HepG2 (cell line): ENCODE results near the gene C14orf93. TPM values are rescaled to one million over a fixed set of nuclear protein-coding genes. Genes with fewer than 3 reads are reported as not detected.
A peak's percentile ranks its signal among the peaks of the same experiment; 100 is the strongest.

Experiments
- ATF3 ChIP-seq: sonication (generic); formaldehyde crosslinking; IDR thresholded peaks from 2 replicates; pipeline ENCODE4 v1.4.0; 2020; ENCODE audit warnings: missing genetic modification reagents
- ATRX ChIP-seq: sonication (generic); formaldehyde crosslinking; IDR thresholded peaks from 2 replicates; pipeline ENCODE4 v1.4.0; 2020; ENCODE audit warnings: missing genetic modification reagents, borderline replicate concordance
- BCL3 ChIP-seq: sonication (generic); formaldehyde crosslinking; IDR thresholded peaks from 2 replicates; pipeline ENCODE4 v1.5.1; 2020; ENCODE audit warnings: mild to moderate bottlenecking, missing genetic modification reagents, moderate library complexity
- CREM ChIP-seq, 2 experiments: sonication (generic) in 1 of 2; formaldehyde crosslinking in 1 of 2; IDR thresholded peaks; 2 replicates each; pipeline versions ENCODE4 v1.4.0 to v1.6.1; 2016 to 2020; ENCODE audit warnings: antibody characterized with exemption in 1 of 2, mild to moderate bottlenecking in 1 of 2, missing genetic modification reagents in 1 of 2
- HNRNPL ChIP-seq: fragments of 200-400 bp; formaldehyde crosslinking; IDR thresholded peaks from 2 replicates; pipeline ENCODE4 v1.6.1; 2017; ENCODE audit warnings: mild to moderate bottlenecking, low read depth, low read length
- NR3C1 ChIP-seq: sonication (generic); formaldehyde crosslinking; IDR thresholded peaks from 2 replicates; pipeline ENCODE4 v1.4.0; 2020; ENCODE audit warnings: missing genetic modification reagents
- PHF8 ChIP-seq: sonication (generic); formaldehyde crosslinking; IDR thresholded peaks from 2 replicates; pipeline ENCODE4 v1.5.0; 2020; ENCODE audit warnings: missing genetic modification reagents
- PTBP1 ChIP-seq: fragments of 200-400 bp; formaldehyde crosslinking; IDR thresholded peaks from 2 replicates; pipeline ENCODE4 v1.6.1; 2018; ENCODE audit warnings: low read length, low read depth; ENCODE audit not compliant: poor library complexity, severe bottlenecking
- SOX13 ChIP-seq, 3 experiments: fragments of 450-650 bp in 1 of 3; sonication (generic) in 1 of 3; formaldehyde crosslinking in 1 of 3; IDR thresholded peaks in 2 of 3; conservative IDR thresholded peaks in 1 of 3; 2 replicates each; pipeline versions ENCODE4 v1.5.0 to v1.6.1; 2016 to 2020; ENCODE audit warnings: antibody characterized with exemption in 1 of 3, mild to moderate bottlenecking in 1 of 3, missing compliant biosample characterization in 1 of 3, missing genetic modification reagents in 1 of 3, moderate library complexity in 1 of 3
- SP140L ChIP-seq: sonication (generic); formaldehyde crosslinking; IDR thresholded peaks from 2 replicates; pipeline ENCODE4 v1.4.0; 2020; ENCODE audit warnings: missing genetic modification reagents, borderline replicate concordance
- ZFX ChIP-seq: sonication (generic); formaldehyde crosslinking; IDR thresholded peaks from 2 replicates; pipeline ENCODE4 v1.4.0; 2020; ENCODE audit warnings: mild to moderate bottlenecking, low read depth, missing genetic modification reagents, moderate library complexity
- ZNF451 ChIP-seq: sonication (generic); formaldehyde crosslinking; IDR thresholded peaks from 2 replicates; pipeline ENCODE4 v1.5.0; 2020; ENCODE audit warnings: mild to moderate bottlenecking, missing genetic modification reagents
- ZNF558 ChIP-seq: sonication (generic); formaldehyde crosslinking; IDR thresholded peaks from 2 replicates; pipeline ENCODE4 v1.9.0; 2022; ENCODE audit warnings: mild to moderate bottlenecking, missing genetic modification reagents, borderline replicate concordance
- polyA plus RNA-seq, 8 experiments: library from polyadenylated mRNA; depleted of rRNA in 3 of 8; stranded (reverse) in 7 of 8; unstranded in 1 of 8; fragments of >200 nt; fragmentation: Illumina TruSeq in 4 of 8; extraction: Trizol in 4 of 8; gene quantifications; 2 replicates each; pipeline versions ENCODE4 v1.2.1 to v1.2.3, GENCODE V29; 2011 to 2016; ENCODE audit warnings: low read depth in 4 of 8, missing spikeins in 1 of 8, mixed read lengths in 1 of 8; ENCODE audit not compliant: insufficient read depth in 1 of 8
- total RNA-seq, 5 experiments: library from RNA; depleted of rRNA; stranded (reverse); fragments of >200 nt; fragmentation: Illumina TruSeq; extraction: Trizol; gene quantifications; 2 replicates each; pipeline ENCODE4 v1.2.3, GENCODE V29; 2016; ENCODE audit warnings: low read depth in 1 of 5
- TF ChIP-seq, protein P1 (sequence below): sonication (generic); formaldehyde crosslinking; IDR thresholded peaks from 2 replicates; pipeline ENCODE4 v1.5.0; 2020; ENCODE audit warnings: mild to moderate bottlenecking, missing genetic modification reagents, borderline replicate concordance
- TF ChIP-seq, protein P2 (sequence below): sonication (generic); formaldehyde crosslinking; IDR thresholded peaks from 2 replicates; pipeline ENCODE4 v1.9.0; 2021; ENCODE audit warnings: missing genetic modification reagents, borderline replicate concordance

Gene C14orf93
- total and polyA plus RNA-seq, 2 of the 13 experiments (the other 11 are each of a cell fraction or from before 2014, with no cell fraction given), result 11.4 to 22.5 TPM

DNA sequence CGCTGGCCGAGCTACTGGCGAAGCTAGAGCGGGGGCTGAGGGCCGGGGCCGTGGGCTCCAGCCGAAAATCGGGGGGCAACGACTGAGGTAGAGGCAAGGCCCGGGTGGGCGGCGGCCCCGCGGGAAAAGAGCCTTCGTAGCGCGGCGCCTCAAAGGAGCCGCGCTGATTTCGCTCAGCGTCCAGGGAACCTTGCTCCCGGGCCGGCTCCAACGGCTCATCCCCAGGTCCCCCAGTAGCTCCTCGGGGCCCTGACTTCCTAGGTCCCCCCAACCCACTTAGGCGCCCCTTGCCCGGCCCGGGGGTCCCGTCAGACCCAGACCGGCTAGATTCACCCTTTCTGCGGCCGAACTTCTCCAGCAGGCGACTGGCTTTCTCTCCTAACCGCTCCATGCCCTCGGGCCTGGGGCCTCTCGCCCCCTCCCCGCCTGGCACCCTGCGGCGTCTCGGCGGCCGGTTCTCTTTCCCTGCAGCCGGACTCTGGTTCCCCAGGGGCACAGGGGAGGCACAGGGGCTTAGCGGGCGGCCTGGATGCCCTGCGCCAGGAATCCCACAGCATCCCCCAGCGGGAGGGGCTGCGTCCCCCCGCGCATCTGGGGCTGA, 28.0 kb downstream of the C14orf93 start (continued):
- peak; percentile 4 for TF ChIP-seq ATF3
- no peak for TF ChIP-seq SOX13 (IDR thresholded peaks at IDR 0.05)
- peak in 1 of 2 experiments; percentile 79; a peak in 1 of 4 replicates for TF ChIP-seq SOX13 (CRISPR knock-in tag; conservative IDR thresholded peaks at IDR 0.05 in 1 of 2, IDR thresholded peaks at IDR 0.05 in 1 of 2)
- no peak for TF ChIP-seq CREM (IDR thresholded peaks at IDR 0.05)
- TF ChIP-seq CREM (CRISPR knock-in tag; IDR thresholded peaks at IDR 0.05), result peak; percentile 16; the same call in 1 of the 2 replicates
- TF ChIP-seq HNRNPL, result peak; percentile 27
- TF ChIP-seq ZFX (CRISPR knock-in tag), result peak; percentile 56
- 0 out of 2 replicates have a peak, but pooled peaks have one; percentile 24 for TF ChIP-seq SP140L (CRISPR knock-in tag)
- TF ChIP-seq, protein P1, sequence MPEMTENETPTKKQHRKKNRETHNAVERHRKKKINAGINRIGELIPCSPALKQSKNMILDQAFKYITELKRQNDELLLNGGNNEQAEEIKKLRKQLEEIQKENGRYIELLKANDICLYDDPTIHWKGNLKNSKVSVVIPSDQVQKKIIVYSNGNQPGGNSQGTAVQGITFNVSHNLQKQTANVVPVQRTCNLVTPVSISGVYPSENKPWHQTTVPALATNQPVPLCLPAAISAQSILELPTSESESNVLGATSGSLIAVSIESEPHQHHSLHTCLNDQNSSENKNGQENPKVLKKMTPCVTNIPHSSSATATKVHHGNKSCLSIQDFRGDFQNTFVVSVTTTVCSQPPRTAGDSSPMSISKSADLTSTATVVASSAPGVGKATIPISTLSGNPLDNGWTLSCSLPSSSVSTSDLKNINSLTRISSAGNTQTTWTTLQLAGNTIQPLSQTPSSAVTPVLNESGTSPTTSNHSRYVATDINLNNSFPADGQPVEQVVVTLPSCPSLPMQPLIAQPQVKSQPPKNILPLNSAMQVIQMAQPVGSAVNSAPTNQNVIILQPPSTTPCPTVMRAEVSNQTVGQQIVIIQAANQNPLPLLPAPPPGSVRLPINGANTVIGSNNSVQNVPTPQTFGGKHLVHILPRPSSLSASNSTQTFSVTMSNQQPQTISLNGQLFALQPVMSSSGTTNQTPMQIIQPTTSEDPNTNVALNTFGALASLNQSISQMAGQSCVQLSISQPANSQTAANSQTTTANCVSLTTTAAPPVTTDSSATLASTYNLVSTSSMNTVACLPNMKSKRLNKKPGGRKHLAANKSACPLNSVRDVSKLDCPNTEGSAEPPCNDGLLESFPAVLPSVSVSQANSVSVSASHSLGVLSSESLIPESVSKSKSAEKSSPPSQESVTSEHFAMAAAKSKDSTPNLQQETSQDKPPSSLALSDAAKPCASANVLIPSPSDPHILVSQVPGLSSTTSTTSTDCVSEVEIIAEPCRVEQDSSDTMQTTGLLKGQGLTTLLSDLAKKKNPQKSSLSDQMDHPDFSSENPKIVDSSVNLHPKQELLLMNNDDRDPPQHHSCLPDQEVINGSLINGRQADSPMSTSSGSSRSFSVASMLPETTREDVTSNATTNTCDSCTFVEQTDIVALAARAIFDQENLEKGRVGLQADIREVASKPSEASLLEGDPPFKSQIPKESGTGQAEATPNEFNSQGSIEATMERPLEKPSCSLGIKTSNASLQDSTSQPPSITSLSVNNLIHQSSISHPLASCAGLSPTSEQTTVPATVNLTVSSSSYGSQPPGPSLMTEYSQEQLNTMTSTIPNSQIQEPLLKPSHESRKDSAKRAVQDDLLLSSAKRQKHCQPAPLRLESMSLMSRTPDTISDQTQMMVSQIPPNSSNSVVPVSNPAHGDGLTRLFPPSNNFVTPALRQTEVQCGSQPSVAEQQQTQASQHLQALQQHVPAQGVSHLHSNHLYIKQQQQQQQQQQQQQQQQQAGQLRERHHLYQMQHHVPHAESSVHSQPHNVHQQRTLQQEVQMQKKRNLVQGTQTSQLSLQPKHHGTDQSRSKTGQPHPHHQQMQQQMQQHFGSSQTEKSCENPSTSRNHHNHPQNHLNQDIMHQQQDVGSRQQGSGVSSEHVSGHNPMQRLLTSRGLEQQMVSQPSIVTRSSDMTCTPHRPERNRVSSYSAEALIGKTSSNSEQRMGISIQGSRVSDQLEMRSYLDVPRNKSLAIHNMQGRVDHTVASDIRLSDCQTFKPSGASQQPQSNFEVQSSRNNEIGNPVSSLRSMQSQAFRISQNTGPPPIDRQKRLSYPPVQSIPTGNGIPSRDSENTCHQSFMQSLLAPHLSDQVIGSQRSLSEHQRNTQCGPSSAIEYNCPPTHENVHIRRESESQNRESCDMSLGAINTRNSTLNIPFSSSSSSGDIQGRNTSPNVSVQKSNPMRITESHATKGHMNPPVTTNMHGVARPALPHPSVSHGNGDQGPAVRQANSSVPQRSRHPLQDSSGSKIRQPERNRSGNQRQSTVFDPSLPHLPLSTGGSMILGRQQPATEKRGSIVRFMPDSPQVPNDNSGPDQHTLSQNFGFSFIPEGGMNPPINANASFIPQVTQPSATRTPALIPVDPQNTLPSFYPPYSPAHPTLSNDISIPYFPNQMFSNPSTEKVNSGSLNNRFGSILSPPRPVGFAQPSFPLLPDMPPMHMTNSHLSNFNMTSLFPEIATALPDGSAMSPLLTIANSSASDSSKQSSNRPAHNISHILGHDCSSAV (CRISPR knock-in tag), result 0 out of 2 replicates have a peak, but pooled peaks have one; percentile 29
- 0 out of 2 replicates have a peak, but pooled peaks have one; percentile 81 for TF ChIP-seq ATRX (CRISPR knock-in tag)
- 0 out of 2 replicates have a peak, but pooled peaks have one; percentile 86 for TF ChIP-seq NR3C1
- TF ChIP-seq PTBP1, result peak; percentile 58
- peak; percentile 81 for TF ChIP-seq PHF8 (CRISPR knock-in tag)
- TF ChIP-seq, protein P2, sequence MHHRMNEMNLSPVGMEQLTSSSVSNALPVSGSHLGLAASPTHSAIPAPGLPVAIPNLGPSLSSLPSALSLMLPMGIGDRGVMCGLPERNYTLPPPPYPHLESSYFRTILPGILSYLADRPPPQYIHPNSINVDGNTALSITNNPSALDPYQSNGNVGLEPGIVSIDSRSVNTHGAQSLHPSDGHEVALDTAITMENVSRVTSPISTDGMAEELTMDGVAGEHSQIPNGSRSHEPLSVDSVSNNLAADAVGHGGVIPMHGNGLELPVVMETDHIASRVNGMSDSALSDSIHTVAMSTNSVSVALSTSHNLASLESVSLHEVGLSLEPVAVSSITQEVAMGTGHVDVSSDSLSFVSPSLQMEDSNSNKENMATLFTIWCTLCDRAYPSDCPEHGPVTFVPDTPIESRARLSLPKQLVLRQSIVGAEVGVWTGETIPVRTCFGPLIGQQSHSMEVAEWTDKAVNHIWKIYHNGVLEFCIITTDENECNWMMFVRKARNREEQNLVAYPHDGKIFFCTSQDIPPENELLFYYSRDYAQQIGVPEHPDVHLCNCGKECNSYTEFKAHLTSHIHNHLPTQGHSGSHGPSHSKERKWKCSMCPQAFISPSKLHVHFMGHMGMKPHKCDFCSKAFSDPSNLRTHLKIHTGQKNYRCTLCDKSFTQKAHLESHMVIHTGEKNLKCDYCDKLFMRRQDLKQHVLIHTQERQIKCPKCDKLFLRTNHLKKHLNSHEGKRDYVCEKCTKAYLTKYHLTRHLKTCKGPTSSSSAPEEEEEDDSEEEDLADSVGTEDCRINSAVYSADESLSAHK (CRISPR knock-in tag), result 0 out of 2 replicates have a peak, but pooled peaks have one; percentile 7
- 0 out of 2 replicates have a peak, but pooled peaks have one; percentile 14 for TF ChIP-seq ZNF451 (CRISPR knock-in tag)
- peak; percentile 17; the same call in 1 of the 2 replicates for TF ChIP-seq BCL3 (CRISPR knock-in tag)
- TF ChIP-seq ZNF558 (CRISPR knock-in tag), result no peak
